Naive thymus-derived CD8-positive, alpha-beta T cell (primary cell): ENCODE results near the gene CAPN11. TPM values are rescaled to one million over a fixed set of nuclear protein-coding genes. Genes with fewer than 3 reads are reported as not detected.
A peak's percentile ranks its signal among the peaks of the same experiment; 100 is the strongest.

ENCODE experiments used
- ATAC-seq, 2 donors: fragments of 150-1000 bp; cut with Tn5 transposase in 1 of 2; sonication (Bioruptor Pico), chemical (Tn5 transposase) in 1 of 2; 1 replicate in 1 of 2; 2 replicates in 1 of 2; pipeline ENCODE4 v1.10.0; 2021; ENCODE audit warnings: mild to moderate bottlenecking in 2 of 2, moderate library complexity in 2 of 2
- POLR2A ChIA-PET: fragments of 350-600 bp; sonication (Branson Sonifier 250); formaldehyde crosslinking; loops from one replicate; lab custom pipeline; 2021; ENCODE audit warnings: antibody characterized with exemption; lab: Charles Lee
- DNase-seq, 10 donors: peaks; one replicate each; pipeline versions ENCODE4 v3.0.0 to v3.0.0-alpha.2; 2020 to 2022
- H3K27ac Mint-ChIP-seq, 10 donors: one replicate each; pipeline ENCODE4 v1.8.0; 2020 to 2022; ENCODE audit warnings: mild to moderate bottlenecking in 10 of 10, mixed read lengths in 10 of 10, moderate library complexity in 4 of 10, inconsistent platforms in 1 of 10
- H3K27me3 Mint-ChIP-seq, 5 donors: one replicate each; pipeline ENCODE4 v1.8.0; 2021 to 2022; ENCODE audit warnings: mixed read lengths in 5 of 5
- H3K36me3 Mint-ChIP-seq, 3 donors: one replicate each; pipeline ENCODE4 v1.8.0; 2020 to 2022; ENCODE audit warnings: mixed read lengths in 3 of 3, mild to moderate bottlenecking in 2 of 3, inconsistent platforms in 1 of 3
- H3K4me1 Mint-ChIP-seq, 4 donors: one replicate each; pipeline ENCODE4 v1.8.0; 2021 to 2022; ENCODE audit warnings: mixed read lengths in 4 of 4
- H3K4me3 Mint-ChIP-seq, 10 donors: one replicate each; pipeline ENCODE4 v1.8.0; 2020 to 2022; ENCODE audit warnings: mild to moderate bottlenecking in 10 of 10, mixed read lengths in 10 of 10, moderate library complexity in 6 of 10, inconsistent platforms in 1 of 10
- H3K9me3 Mint-ChIP-seq, 9 donors: one replicate each; pipeline ENCODE4 v1.8.0; 2020 to 2022; ENCODE audit warnings: mixed read lengths in 9 of 9, mild to moderate bottlenecking in 3 of 9, inconsistent platforms in 1 of 9, moderate library complexity in 1 of 9
- polyA plus RNA-seq, 3 donors: library from polyadenylated mRNA; unstranded; fragments of 300-500 nt; fragmentation: Illumina TruSeq; gene quantifications; one replicate each; pipeline ENCODE4 v1.2.3, GENCODE V29; 2021
- total RNA-seq, 8 experiments: library from RNA in 2 of 8; stranded (reverse) in 2 of 8; gene quantifications; one replicate each; pipeline ENCODE4 v1.2.3 and lab custom pipeline; 2021 to 2026

CAPN11 gene
- total and polyA plus RNA-seq, 5 experiments from 2014 or later = not detected

DNA sequence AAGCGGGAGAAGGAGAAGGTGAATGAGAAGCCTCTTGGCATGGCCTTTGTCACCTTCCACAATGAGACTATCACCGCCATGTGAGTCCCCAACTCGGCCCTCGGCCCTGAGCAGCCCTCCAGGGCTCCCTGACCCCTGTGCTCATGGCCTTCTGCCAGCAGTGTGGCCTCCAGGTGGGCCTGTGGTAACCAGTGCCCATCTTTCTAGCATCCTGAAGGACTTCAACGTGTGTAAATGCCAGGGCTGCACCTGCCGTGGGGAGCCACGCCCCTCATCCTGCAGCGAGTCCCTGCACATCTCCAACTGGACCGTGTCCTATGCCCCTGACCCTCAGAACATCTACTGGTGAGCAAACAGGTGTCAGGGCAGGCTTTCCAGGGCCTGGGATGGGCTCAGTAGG, 10.3 kb upstream of the CAPN11 start:
- Mint-ChIP-seq H3K9me3 (no peaks in the 10 kb centered on the region), H3K4me1 (peaks cover 4 to 10% (median 7%) of the 10 kb centered on the region in 4 donors), H3K36me3 (peaks cover 0 to 49% (median 0%) of the 10 kb centered on the region in 3 donors), H3K4me3 (no peak overlapping the region), H3K27me3 (no peaks in the 10 kb centered on the region), H3K27ac (no peak overlapping the region)
- ATAC-seq (no peak), DNase-seq (peak in 1 of 10 donors; percentile 50)
- POLR2A ChIA-PET = no interaction called here

DNA sequence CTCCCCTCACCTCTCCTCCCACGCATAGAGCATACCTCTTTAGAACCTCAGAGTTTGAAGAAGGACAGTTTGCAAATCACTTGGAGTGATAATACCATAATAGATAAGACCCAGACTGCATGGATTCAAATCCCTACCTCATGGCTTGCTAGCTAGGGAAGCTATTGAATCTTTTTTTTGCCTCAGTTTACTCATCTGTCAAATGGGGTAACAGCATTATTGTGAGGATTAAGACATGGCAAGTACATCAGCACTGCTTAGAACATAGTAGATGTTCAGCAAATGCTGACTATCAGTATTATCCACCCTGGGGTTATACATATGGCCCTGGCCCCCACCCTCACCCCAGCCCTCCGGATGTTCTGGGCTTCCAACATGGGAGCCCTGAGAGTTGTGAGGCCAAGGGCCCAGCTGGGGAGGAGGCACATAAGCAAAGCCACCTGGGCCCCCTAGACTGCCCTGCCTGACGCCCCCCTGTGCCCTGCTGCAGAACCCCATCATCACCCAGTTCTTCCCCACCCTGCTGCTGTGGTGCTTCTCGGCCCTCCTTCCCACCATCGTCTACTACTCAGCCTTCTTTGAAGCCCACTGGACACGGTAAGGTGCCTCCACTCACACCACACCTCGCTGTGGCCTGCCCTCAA, 9.1 kb upstream of the CAPN11 start:
- DNase-seq (no peak), ATAC-seq (no peak)
- H3K9me3 Mint-ChIP-seq = no peaks in the 10 kb centered on the region
- peak overlapping the region in 1 of 10 donors; percentile 75 for H3K27ac Mint-ChIP-seq
- no peaks in the 10 kb centered on the region for H3K27me3 Mint-ChIP-seq
- H3K36me3 Mint-ChIP-seq = peaks cover 0 to 41% (median 0%) of the 10 kb centered on the region in 3 donors
- POLR2A ChIA-PET = no interaction called here
- peaks cover 4 to 10% (median 7%) of the 10 kb centered on the region in 4 donors for H3K4me1 Mint-ChIP-seq
- H3K4me3 Mint-ChIP-seq = no peak overlapping the region

DNA sequence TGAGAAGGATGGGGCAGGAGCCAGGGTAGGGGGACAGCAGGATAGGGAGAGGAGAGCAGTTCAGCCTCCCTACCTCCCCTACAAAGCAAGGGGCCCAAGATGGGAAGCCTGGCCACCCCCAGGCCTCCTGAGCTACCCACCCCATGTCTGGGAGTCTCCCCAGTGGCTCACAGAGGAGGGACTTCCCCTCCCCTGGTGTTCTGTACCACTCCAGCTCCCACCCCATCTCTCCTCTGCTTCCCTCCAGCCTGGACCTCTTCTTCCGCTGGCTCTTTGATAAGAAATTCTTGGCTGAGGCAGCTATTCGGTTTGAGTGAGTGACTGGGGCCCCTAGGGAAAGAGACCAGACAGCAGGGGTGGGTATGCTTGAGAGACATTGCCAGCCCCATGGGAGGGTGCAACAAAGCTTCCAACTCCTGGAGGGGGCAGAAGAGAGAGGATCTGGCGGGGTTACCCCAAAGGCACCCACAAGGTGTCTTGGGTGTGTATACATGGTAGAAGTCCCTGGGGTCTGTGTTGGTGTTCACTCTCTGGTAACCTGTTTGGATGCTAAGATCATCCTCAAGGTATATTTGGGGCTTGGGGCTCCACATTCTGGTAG, 8.2 kb upstream of the CAPN11 start:
- peak overlapping the region in 3 of 10 donors; percentile 23 to 54 (median 35) for H3K27ac Mint-ChIP-seq
- H3K9me3 Mint-ChIP-seq = no peaks in the 10 kb centered on the region
- peaks cover 4 to 11% (median 8%) of the 10 kb centered on the region in 4 donors for H3K4me1 Mint-ChIP-seq
- H3K27me3 Mint-ChIP-seq = no peaks in the 10 kb centered on the region
- POLR2A ChIA-PET = no interaction called here
- peaks cover 0 to 41% (median 0%) of the 10 kb centered on the region in 3 donors for H3K36me3 Mint-ChIP-seq
- H3K4me3 Mint-ChIP-seq = no peak overlapping the region
- no peak for ATAC-seq
- peak in 1 of 10 donors; percentile 43 for DNase-seq

DNA sequence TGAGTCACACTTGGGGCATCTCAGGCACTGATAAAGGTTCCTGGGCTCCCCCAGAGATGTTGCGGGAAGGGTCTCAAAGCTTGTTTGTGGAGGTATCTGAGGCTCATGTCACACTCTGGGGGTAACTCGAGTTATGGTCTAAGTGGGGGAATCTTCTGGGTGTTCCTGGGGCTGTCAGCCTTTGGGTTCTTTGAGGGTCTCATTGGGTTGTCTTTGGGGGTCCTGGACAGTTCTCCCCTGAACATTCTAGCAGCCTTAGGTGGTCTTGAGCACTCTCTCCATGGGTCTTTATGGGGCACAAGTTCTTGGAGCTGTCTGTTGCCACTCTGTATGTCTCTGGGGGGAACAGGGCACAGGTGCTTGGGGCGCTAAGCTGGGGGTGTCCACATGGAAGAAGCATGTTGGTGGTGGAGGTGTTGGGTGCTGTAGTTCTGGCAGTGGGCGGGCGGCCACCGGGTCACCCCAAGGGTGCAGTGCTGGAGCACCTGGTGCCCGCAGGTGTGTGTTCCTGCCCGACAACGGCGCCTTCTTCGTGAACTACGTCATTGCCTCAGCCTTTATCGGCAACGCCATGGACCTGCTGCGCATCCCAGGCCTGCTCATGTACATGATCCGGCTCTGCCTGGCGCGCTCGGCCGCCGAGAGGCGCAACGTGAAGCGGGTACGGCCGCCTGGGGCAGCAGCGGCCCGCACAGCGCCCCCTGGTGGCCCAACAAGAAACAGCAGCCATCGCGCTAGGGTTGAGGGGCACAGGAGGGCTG, 7.1 kb upstream of the CAPN11 start:
- Mint-ChIP-seq H3K36me3 (peaks cover 0 to 32% (median 0%) of the 10 kb centered on the region in 3 donors), H3K4me3 (peak overlapping the region in 5 of 10 donors; percentile 14 to 52 (median 18)), H3K27me3 (no peaks in the 10 kb centered on the region), H3K27ac (peak overlapping the region in 3 of 10 donors; percentile 41 to 89 (median 65)), H3K9me3 (no peaks in the 10 kb centered on the region), H3K4me1 (peaks cover 4 to 11% (median 8%) of the 10 kb centered on the region in 4 donors)
- ATAC-seq = peak; percentile 93 to 97
- POLR2A ChIA-PET = interaction anchor here (0.5 kb wide), 1 partner anchor 187 kb away, joined by 3 read pairs; no protein-coding TSS in a partner anchor
- peak; percentile 63 to 88 (median 79) for DNase-seq

DNA sequence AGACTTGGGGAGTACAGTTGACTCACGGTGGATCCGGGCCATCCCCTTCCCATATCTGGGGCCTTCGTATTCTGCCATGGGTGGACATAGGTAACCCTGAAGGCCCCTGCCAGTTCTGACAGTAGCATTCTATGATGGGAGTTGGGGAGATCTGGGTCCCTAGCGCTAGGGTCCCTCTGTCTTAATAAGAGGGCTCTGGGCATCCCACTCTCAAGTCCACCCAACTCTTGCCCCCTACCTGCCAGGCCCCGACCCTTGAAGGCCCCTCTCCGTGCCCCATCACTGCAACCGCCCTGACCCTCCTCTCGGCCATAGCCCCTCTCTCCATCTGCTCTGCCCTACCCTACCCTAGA, 6.5 kb upstream of the CAPN11 start:
- Mint-ChIP-seq H3K27me3 (peaks cover 0 to 1% (median 0%) of the 10 kb centered on the region in 5 donors), H3K36me3 (peaks cover 0 to 27% (median 0%) of the 10 kb centered on the region in 3 donors), H3K27ac (peak overlapping the region in 3 of 10 donors; percentile 41 to 89 (median 56)), H3K4me3 (no peak overlapping the region), H3K4me1 (peaks cover 4 to 11% (median 8%) of the 10 kb centered on the region in 4 donors), H3K9me3 (no peaks in the 10 kb centered on the region)
- POLR2A ChIA-PET = interaction anchor here (0.5 to 1.2 kb wide), 2 partner anchors 56 to 187 kb away, joined by 3 to 4 read pairs; no protein-coding TSS in a partner anchor
- ATAC-seq = no peak
- no peak for DNase-seq

DNA sequence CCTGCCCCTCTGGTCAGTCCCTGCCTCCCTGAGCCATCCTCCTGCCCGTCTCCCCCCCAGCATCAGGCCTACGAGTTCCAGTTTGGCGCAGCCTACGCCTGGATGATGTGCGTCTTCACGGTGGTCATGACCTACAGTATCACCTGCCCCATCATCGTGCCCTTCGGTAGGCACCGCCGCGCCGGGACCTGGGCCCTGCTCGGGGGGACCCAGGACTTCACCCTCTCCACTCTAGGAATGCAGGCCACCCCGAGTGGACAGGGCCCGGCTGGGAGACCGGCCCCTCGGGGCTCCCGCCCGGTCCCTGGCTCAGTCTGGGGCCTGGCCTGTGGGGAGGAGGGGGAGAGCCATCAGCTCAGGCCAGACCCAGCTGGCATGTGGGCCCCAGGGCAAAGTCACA, 6.1 kb upstream of the CAPN11 start:
- no peak for DNase-seq
- Mint-ChIP-seq H3K9me3 (no peaks in the 10 kb centered on the region), H3K4me1 (peaks cover 4 to 11% (median 8%) of the 10 kb centered on the region in 4 donors), H3K36me3 (peaks cover 0 to 23% (median 0%) of the 10 kb centered on the region in 3 donors), H3K4me3 (no peak overlapping the region), H3K27me3 (peaks cover 0 to 2% (median 0%) of the 10 kb centered on the region in 5 donors), H3K27ac (peak overlapping the region in 1 of 10 donors; percentile 89)
- ATAC-seq = no peak
- POLR2A ChIA-PET = interaction anchor here (1.2 kb wide), 1 partner anchor 56 kb away, joined by 4 read pairs; no protein-coding TSS in a partner anchor

DNA sequence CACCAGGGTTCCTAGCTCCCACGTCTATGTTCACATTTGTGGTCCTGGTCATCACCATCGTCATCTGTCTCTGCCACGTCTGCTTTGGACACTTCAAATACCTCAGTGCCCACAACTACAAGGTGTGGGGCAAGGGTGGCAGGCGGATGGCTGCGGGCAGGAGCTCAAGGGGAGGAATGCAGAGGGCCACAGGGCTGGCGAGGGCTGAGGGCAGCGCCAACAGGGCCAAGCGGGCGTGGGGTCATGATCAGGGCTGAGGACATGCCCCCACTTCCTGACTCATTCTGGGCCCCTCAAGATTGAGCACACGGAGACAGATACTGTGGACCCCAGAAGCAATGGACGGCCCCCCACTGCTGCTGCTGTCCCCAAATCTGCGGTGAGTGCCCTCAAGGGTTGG, 4.6 kb upstream of the CAPN11 start:
- DNase-seq (no peak), ATAC-seq (no peak)
- POLR2A ChIA-PET = interaction anchor here (1.8 kb wide), 1 partner anchor 93 kb away, joined by 4 read pairs; the partner anchor contains the start of gene HSP90AB1
- peaks cover 0 to 2% (median 0%) of the 10 kb centered on the region in 5 donors for H3K27me3 Mint-ChIP-seq
- no peak overlapping the region for H3K27ac Mint-ChIP-seq
- H3K36me3 Mint-ChIP-seq = peaks cover 0 to 13% (median 0%) of the 10 kb centered on the region in 3 donors
- no peak overlapping the region for H3K4me3 Mint-ChIP-seq
- no peaks in the 10 kb centered on the region for H3K9me3 Mint-ChIP-seq
- H3K4me1 Mint-ChIP-seq = peaks cover 4 to 11% (median 8%) of the 10 kb centered on the region in 4 donors

DNA sequence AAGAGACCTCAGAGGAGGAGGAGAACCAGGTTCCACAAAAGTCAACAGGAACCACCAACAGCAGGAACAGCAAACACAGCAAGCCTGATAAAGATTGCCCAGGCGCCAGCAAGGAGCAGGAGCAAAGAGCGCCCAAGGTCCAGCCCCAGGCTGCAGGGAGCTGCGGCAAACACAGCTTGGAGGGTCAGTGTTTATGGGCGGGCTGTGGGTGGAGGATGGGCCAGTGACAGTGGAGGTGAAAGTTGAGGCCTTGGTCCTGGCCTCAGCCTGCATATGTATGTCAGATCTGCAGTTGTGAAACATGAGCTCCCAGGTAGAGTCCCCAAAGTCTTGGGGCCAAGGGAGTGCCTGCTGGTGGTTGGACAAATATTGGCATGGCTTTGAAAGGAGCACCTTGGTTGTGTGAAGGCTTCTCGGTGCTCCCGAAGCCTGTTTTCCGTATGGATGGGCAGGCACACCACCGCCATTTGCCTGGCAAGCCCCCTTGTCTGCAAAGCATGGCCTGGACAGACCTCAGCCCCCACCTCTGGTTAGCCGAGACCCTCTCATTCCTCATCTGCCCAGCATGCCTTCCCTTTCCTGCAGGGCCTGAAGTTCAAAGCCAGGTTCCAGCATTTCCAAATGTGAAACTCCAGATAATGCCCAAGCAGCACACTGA, 2.0 kb upstream of the CAPN11 start:
- no peaks in the 10 kb centered on the region for H3K9me3 Mint-ChIP-seq
- ATAC-seq = no peak
- POLR2A ChIA-PET = interaction anchor here (1.0 kb wide), 1 partner anchor 91 kb away, joined by 3 read pairs; the partner anchor contains the start of gene HSP90AB1
- no peaks in the 10 kb centered on the region for H3K36me3 Mint-ChIP-seq
- DNase-seq = no peak
- peaks cover 0 to 2% (median 0%) of the 10 kb centered on the region in 5 donors for H3K27me3 Mint-ChIP-seq
- no peak overlapping the region for H3K4me3 Mint-ChIP-seq
- peak overlapping the region in 1 of 10 donors; percentile 68 for H3K27ac Mint-ChIP-seq
- H3K4me1 Mint-ChIP-seq = peaks cover 2 to 5% (median 3%) of the 10 kb centered on the region in 4 donors

DNA sequence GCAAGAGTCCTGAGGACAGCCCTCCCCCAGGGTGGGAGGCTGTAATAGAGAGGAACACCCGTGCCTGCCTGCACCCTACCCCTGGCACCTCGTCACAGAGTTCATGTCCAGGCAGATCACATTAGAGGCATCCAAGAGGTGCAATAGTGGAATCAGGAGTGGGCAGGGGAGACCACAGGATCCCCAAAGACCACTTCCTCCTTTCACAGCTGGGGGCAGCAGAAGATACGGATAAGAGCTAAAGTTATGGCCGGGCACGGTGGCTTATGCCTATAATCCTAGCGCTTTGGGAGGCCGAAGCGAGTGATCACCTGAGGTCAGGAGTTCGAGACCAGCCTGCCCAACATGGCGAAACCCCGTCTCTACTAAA, 1.5 kb upstream of the CAPN11 start:
- no peaks in the 10 kb centered on the region for H3K9me3 Mint-ChIP-seq
- DNase-seq = no peak
- no peak overlapping the region for H3K4me3 Mint-ChIP-seq
- H3K27ac Mint-ChIP-seq = no peak overlapping the region
- no peaks in the 10 kb centered on the region for H3K36me3 Mint-ChIP-seq
- no peak for ATAC-seq
- peaks cover 0 to 2% (median under 1%) of the 10 kb centered on the region in 4 donors for H3K4me1 Mint-ChIP-seq
- POLR2A ChIA-PET = interaction anchor here (1.0 kb wide), 1 partner anchor 90 kb away, joined by 3 read pairs; the partner anchor contains the start of gene HSP90AB1
- peaks cover 0 to 2% (median 0%) of the 10 kb centered on the region in 5 donors for H3K27me3 Mint-ChIP-seq

DNA sequence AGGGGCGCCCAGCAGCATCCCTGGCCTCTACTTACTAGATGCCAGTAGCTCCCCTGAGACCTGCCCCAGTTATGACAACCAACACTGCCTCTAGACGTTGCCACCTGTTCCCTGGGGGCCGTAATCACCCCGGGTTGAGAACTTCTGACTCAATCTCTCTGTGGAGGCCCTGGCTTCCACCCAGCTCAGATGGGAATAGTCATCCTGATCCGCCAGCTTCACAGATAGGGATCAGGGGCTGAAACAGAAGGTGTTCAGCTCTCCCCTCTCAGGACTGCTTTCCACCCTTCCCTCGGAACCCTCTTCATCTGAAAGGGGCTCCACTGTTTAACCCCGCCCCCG, 3.3 kb downstream of the CAPN11 start:
- ATAC-seq (no peak), DNase-seq (no peak)
- no peaks in the 10 kb centered on the region for H3K36me3 Mint-ChIP-seq
- peaks cover 6 to 15% (median 13%) of the 10 kb centered on the region in 5 donors for H3K27me3 Mint-ChIP-seq
- peaks cover 0 to 4% (median 2%) of the 10 kb centered on the region in 4 donors for H3K4me1 Mint-ChIP-seq
- POLR2A ChIA-PET = interaction anchor here (0.7 kb wide), 1 partner anchor 21 kb away, joined by 3 read pairs; no protein-coding TSS in a partner anchor
- no peak overlapping the region for H3K27ac Mint-ChIP-seq
- H3K4me3 Mint-ChIP-seq = no peak overlapping the region
- H3K9me3 Mint-ChIP-seq = no peaks in the 10 kb centered on the region

DNA sequence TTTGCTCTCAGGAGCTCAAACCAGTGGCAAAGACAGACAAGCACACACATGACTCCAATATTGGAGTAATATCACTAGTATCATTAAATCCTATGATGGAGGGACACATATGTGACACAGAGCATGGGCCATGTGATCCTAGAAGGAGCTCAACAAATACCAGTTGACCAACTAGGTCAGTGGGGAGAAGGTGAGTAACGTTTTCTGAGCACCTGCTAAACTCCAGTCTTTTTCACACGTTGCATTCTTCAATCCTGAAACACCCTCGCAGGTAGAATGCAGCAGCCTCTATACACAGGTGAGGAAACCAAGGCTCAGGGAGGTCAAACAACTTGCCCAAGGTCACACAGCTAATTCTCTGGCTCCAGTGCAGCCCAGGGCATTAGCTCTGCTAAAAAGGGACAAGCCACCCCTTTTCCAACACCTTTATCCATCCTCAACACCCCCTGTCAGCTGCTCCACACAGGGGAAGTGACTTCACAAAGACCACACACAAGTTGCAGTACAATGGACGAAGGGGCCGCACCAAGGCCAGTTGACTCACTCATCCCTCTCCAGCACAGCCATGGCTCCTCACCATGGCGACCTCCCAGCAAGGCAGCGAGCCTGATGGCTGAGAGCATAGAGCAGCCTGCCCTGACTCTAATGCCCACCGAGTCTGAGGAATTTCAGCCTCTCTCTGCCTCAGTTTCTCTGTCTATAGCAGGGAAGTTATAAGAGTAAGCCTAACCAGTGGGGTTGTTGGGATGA, 4.4 kb downstream of the CAPN11 start:
- no peak for ATAC-seq
- no peak overlapping the region for H3K27ac Mint-ChIP-seq
- no peaks in the 10 kb centered on the region for H3K36me3 Mint-ChIP-seq
- H3K4me1 Mint-ChIP-seq = peaks cover 0 to 4% (median 2%) of the 10 kb centered on the region in 4 donors
- POLR2A ChIA-PET = interaction anchor here (0.7 to 1.3 kb wide), 2 partner anchors 22 to 82 kb away, joined by 3 read pairs; no protein-coding TSS in a partner anchor
- DNase-seq = no peak
- no peaks in the 10 kb centered on the region for H3K9me3 Mint-ChIP-seq
- H3K4me3 Mint-ChIP-seq = no peak overlapping the region
- H3K27me3 Mint-ChIP-seq = peaks cover 6 to 15% (median 10%) of the 10 kb centered on the region in 5 donors
